Measurements from ENCODE around the gene CHPF2.

Gene CHPF2

GRCh38 chr7:151264615-151265014 is 32.3 kb downstream of the CHPF2 start:
- no peak for DNase-seq (ENCODE audit: low read depth)

GRCh38 chr7:151265351-151265931 is 33.2 kb downstream of the CHPF2 start:
- no peak for DNase-seq (ENCODE audit: low read depth)

- no peak for DNase-seq (ENCODE audit: low read depth)
These were observed 37.2 kb downstream of the CHPF2 start for GRCh38 chr7:151269511-151269910.

GRCh38 chr7:151271699-151272355 is 39.5 kb downstream of the CHPF2 start:
- peak; percentile 85 for DNase-seq (ENCODE audit: low read depth)

- peak; percentile 16 for DNase-seq (ENCODE audit: low read depth)
These were observed 40.1 kb downstream of the CHPF2 start for GRCh38 chr7:151272405-151272804.

GRCh38 chr7:151272877-151273276 is 40.6 kb downstream of the CHPF2 start:
- no peak for DNase-seq (ENCODE audit: low read depth)

- DNase-seq (ENCODE audit: low read depth) = no peak
These were observed 41.5 kb downstream of the CHPF2 start for GRCh38 chr7:151273651-151274390.

- DNase-seq (ENCODE audit: low read depth) = no peak
These were observed 42.1 kb downstream of the CHPF2 start for GRCh38 chr7:151274396-151274795.

- no peak for DNase-seq (ENCODE audit: low read depth)
These were observed 42.9 kb downstream of the CHPF2 start for GRCh38 chr7:151274936-151275812.

GRCh38 chr7:151275813-151276577 is 43.7 kb downstream of the CHPF2 start:
- no peak for DNase-seq (ENCODE audit: low read depth)

- DNase-seq (ENCODE audit: low read depth) = peak; percentile 76
These were observed 44.6 kb downstream of the CHPF2 start for GRCh38 chr7:151276666-151277590.

- no peak for DNase-seq (ENCODE audit: low read depth)
These were observed 45.3 kb downstream of the CHPF2 start for GRCh38 chr7:151277631-151278030.

- no peak for DNase-seq (ENCODE audit: low read depth)
These were observed 46.7 kb downstream of the CHPF2 start for GRCh38 chr7:151278949-151279348.

GRCh38 chr7:151279868-151280267 is 47.6 kb downstream of the CHPF2 start:
- no peak for DNase-seq (ENCODE audit: low read depth)

GRCh38 chr7:151280388-151281019 is 48.2 kb downstream of the CHPF2 start:
- no peak for DNase-seq (ENCODE audit: low read depth)

- no peak for DNase-seq (ENCODE audit: low read depth)
These were observed 49.4 kb downstream of the CHPF2 start for GRCh38 chr7:151281686-151282085.

- DNase-seq (ENCODE audit: low read depth) = no peak
These were observed 49.8 kb downstream of the CHPF2 start for GRCh38 chr7:151282111-151282510.

GRCh38 chr7:151283302-151283701 is 51.0 kb downstream of the CHPF2 start:
- no peak for DNase-seq (ENCODE audit: low read depth)

- no peak for DNase-seq (ENCODE audit: low read depth)
These were observed 53.9 kb downstream of the CHPF2 start for GRCh38 chr7:151286148-151286547.

Data from fibroblast of gingiva (primary cell).